Keratinocyte (primary cell): ENCODE data around the gene ANAPC15.

Experiments
- EZH2 ChIP-seq: IDR thresholded peaks from one replicate; pipeline ENCODE4 v1.6.1; 2012; ENCODE audit warnings: inconsistent platforms, mild to moderate bottlenecking, low read length, moderate library complexity
- TF ChIP-seq, protein P1 (sequence below), 3 experiments: IDR thresholded peaks in 1 of 3; conservative IDR thresholded peaks in 1 of 3; optimal IDR thresholded peaks in 1 of 3; 2 replicates in 2 of 3; 3 replicates in 1 of 3; pipeline versions ENCODE3 to v1.5.1; 2011; ENCODE audit warnings: low read length in 3 of 3, mild to moderate bottlenecking in 3 of 3, moderate library complexity in 2 of 3, control low read depth in 1 of 3, inconsistent platforms in 1 of 3; ENCODE audit not compliant: insufficient read depth in 2 of 3; ENCODE audit errors: extremely low read depth in 1 of 3

DNA sequence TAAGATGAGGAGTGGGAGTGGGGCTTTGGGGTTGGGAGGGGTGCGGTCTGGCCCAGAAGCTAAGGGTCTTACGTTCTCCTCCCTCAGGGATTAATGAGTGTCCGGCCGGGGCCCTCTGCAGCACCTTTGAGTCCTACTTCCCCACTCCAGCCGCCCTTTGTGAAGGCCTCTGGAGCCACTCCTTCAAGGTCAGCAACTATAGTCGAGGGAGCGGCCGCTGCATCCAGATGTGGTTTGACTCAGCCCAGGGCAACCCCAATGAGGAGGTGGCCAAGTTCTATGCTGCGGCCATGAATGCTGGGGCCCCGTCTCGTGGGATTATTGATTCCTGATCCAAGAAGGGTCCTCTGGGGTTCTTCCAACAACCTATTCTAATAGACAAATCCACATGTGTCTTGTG is 27.0 kb upstream of the ANAPC15 start:
- TF ChIP-seq, protein P1, sequence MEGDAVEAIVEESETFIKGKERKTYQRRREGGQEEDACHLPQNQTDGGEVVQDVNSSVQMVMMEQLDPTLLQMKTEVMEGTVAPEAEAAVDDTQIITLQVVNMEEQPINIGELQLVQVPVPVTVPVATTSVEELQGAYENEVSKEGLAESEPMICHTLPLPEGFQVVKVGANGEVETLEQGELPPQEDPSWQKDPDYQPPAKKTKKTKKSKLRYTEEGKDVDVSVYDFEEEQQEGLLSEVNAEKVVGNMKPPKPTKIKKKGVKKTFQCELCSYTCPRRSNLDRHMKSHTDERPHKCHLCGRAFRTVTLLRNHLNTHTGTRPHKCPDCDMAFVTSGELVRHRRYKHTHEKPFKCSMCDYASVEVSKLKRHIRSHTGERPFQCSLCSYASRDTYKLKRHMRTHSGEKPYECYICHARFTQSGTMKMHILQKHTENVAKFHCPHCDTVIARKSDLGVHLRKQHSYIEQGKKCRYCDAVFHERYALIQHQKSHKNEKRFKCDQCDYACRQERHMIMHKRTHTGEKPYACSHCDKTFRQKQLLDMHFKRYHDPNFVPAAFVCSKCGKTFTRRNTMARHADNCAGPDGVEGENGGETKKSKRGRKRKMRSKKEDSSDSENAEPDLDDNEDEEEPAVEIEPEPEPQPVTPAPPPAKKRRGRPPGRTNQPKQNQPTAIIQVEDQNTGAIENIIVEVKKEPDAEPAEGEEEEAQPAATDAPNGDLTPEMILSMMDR (optimal IDR thresholded peaks at IDR 0.05 in 1 of 3, IDR thresholded peaks at IDR 0.05 in 1 of 3, conservative IDR thresholded peaks at IDR 0.05 in 1 of 3; ENCODE audit: extremely low read depth in 1 of 3, insufficient read depth in 2 of 3, low read length in 3 of 3) = no peak
- no peak for TF ChIP-seq EZH2
